CD4-positive, alpha-beta T cell treated with Interleukin-15 for 1 hour (primary cell): ENCODE data around the gene SLC9A7.

Source experiments
- DNase-seq: peaks from one replicate; pipeline ENCODE4 v3.0.0-alpha.2; 2020

Gene SLC9A7

DNA sequence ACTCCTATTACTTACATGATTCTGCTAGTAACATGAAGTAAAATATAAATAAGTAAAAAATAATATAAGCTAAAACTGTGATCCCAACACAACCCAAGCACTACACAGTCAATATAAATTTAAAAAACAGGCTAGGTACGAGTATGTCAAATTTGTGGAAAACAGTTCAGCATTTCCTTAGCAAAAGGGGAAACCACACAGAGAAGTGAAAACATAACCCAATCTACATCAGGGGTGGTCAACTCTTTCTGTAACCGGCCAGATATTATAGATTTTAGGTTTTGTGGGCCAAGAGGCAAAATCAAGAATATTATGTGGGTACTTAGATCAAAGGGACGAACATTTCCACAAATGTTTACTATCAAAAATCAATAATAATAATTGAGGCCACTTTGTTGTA, 115.3 kb downstream of the SLC9A7 start:
- no peak for DNase-seq

DNA sequence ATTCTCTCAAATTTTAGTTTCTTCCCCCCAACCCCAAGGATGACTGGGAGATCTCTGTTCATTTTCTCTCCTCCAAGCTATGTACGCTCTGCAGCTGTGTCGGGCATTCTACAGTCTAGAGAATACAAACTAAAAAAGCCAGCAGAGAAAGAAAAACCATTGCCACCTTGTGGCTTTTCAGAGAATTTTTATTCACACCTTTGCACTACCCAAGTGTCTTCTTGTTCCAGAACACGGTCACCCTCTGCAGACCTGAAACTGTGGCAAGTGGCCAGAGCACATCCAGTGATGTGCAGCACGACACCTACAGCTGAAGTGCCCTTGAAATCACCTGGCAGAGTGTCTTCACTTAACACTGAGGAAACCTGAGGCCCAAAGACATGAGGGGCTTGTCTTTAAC, 116.8 kb downstream of the SLC9A7 start:
- DNase-seq = no peak

DNA sequence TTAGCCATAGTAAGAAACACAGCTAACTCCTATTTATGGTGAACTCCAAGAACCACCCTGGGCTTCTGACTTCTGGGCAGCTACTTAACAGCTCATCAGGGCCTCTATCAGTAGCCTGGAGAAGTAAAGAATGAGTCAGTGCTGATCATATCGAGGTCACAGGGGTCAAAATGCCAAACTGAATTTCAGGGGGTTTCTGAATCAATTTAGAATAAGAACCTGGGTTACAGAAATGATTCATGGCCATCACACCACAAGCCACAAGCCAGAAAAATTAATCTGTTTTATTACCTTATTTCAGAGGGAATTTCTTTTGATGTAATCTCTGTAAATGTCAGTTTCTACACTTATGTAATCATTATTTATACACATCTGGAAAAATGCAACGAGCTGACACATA, 121.0 kb downstream of the SLC9A7 start:
- DNase-seq = no peak

DNA sequence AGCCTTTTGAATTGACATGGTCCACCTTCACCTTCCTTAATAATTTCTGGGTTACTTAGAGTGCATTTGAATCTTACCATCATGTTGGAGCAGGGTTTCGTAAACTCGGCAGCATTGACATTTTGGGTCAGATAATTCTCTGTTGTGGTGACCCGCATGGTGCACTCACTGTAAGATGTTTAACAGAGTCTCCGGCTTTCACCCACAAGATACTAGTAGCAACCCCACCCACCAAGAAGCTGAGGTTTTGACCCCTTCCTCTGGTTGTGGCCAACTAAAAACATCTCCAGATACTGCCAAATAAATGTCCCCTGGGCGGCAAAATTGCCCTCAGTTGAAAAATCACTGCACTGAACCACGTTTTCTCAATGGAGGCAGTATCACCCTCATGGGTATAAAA, 122.7 kb downstream of the SLC9A7 start:
- no peak for DNase-seq

DNA sequence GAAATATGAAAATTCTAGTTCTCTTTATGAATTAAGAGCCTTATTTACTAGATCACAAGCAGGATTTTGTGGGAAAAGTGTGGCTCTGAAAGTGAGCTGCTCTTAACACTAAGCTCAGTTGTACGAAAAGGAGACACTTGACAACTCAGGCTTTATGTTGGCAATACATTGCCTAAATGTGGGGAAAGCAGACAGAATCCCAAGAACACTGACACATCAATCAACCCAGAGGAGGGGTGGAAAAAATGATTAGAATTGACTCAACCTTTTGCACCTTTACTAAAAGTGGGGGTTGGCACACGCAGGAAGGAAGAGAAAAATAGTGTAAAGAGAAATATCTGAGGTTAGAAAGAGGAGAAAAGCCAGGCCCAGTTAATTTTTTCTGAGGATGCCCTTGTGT, 123.7 kb downstream of the SLC9A7 start:
- no peak for DNase-seq

DNA sequence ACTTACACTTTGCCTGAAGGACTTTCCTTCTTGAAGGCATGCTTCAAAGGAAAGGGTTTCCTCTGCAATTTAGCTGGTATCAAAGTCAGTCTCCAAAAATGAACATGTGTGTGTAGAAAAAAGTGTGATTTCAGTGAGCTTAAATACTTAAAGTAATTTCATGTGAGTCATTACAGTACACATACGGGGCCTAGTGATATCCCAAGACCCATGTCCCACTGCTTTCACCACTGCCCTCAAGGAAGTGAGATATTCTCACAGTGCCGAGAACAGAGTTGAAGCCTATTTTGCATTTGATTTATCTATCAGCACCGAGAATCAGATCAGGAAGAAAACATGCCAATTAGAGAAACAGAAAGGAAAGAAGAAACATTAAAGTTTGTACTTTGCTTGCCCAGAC, 124.3 kb downstream of the SLC9A7 start:
- no peak for DNase-seq

DNA sequence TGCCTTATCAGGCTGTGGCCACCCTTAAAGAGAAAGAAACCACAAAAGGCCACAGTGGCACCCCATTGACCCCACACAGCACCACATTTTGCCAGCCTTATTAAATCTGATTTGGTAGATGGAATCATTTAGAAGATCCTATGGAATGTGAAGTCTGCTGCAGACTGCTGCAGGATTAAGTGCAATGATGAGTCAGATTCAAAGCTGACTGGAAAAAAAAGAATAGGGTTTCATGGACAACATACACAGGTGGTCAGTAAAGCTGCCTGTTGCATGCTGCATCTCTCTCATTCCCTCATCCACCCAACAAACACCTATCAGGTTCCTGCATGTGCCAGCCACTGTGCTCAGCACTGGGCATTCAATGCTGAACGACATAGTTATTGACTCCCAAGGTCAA, 128.8 kb downstream of the SLC9A7 start:
- no peak for DNase-seq

DNA sequence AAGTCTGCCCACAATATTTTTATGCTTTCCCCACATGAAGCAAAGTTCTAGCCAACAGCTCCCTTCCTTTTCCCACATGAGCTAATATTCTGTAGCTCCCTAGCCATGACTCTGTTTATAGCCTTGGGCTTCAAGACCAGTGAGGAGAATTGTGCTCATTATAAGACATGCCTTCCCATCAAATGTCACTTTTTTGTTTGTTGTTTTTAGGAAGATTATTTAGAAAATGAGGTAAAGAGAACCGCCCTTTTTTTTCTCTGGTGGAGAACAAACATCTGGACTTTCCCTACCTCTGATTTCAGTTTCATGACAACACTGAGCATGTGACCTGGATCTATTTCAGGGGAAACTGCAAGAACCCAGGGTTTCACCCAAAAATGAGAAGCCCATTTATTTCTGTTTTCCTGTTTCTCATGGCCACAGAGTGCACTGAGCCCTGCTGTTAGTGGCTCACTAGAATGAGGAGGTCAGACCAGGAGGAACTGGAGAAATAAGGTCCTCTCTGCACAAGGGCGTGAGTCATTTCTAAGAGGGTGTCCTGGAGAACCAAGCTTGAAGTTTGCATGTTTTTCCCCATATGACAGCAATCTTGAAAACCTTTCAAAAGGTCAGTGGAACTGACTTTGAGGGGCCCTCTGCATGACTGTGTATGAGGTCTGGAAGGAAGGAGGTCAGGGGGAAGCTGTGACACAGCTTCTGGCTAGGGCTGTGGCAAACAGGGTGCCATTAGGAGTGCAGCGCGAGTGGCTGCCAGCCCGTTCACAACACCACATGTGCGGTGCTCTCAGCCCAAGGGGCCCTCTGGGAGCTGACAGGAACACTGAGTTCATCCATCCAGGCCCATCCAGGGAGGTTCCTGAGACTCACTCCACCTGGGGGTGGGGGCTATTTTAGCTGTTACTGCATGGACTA, 130.2 kb downstream of the SLC9A7 start:
- DNase-seq = peak; percentile 71

DNA sequence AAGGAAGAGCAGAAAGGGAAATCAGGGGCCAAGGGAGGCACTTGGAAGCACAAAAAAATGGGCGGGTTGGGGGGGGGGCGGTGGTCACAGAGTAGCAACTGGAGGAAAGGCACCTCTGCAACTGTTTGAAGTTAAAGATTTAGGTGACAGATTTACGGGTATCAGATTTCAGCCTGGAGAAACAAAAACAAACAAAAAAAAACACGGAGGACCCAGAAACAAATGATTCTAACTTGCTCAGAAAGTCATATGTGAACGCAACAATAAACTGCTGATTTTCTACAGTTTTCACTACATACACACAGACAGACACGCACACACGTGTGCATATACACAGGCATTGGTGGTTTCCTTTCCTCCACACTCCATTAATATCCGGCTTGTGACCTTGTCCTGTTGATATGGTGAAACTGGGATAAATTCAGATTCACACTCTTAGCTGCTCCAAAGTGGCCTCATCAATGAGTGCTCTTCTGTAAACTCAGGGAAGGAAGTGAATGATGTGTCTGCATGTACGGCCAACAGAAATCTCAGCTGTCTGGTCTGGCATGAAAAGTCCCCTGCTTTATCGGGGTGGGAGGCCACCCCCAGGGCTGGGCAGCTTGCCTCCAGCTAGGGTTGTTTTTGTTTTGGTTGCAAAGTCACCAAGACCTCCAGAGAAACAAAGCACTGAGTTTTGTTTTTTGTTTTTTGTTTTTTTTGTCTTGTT, 131.1 kb downstream of the SLC9A7 start:
- DNase-seq = no peak

DNA sequence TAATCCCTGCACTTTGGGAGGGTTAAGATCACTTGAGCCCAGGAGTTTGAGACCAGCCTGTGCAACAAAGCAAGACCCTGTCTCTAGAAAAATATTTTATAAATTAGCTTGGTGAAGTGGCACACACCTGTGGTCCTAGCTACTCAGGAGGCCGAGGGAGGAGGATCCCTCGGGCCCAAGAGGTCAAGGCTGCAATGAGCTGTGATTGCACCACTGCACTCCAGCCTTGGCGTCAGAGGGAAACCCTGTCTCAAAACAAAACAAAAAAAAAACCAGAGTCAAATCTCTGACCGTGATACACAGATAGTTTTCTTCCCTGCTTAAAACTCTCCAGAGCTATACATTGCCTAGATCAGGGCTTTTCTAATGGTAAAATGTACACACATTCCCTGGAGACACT, 131.9 kb downstream of the SLC9A7 start:
- DNase-seq = peak; percentile 24

DNA sequence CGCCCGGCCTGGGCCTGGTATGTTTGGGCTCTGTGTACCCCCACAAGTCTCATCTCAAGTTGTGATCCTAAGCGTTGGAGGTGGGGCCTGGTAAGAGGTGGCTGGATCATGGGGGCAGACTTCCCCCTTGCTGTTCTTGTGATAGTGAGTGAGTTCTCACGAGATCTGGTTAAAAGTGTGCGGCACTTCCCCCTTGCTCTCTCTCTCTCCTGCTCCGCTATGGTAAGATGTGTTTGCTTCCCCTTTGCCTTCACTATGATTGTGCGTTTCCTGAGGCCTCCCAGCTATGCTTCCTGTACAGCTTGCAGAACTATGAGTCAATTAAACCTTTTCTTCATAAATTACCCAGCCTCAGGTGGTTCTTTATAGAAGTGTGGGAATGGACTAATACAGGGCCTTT, 132.4 kb downstream of the SLC9A7 start:
- DNase-seq = peak; percentile 67

DNA sequence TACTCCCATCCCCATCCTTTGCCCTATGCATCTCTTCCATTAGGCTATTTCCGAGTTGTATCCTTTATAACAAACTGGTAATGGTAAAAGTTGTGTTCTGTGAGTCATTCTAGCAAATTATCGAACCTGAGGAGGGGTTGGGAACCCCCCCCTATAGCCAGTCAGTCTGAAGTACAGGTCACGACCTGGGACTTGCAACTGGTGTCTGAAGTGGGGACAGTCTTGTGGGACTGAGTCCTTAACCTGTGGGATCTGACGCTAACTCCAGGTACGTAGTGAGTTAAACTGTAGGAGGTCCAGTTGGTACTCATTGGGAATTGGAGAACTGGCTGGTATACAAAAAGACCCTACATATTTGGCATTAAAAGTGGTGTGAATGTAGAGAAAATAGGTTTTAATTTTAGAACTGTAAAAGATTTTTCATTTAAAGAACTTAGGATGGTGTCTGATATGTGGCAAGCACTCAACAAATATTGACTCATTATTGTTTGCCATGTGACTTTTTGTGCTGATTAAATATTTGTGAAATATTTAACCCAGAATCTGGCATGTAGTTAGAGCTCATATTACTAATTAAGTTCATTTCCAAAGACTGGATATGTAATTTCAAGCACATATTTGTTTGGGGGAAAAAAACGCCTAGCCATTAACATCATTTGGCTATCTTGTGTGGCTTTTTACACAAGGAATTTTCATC, 134.7 kb downstream of the SLC9A7 start:
- DNase-seq = no peak

DNA sequence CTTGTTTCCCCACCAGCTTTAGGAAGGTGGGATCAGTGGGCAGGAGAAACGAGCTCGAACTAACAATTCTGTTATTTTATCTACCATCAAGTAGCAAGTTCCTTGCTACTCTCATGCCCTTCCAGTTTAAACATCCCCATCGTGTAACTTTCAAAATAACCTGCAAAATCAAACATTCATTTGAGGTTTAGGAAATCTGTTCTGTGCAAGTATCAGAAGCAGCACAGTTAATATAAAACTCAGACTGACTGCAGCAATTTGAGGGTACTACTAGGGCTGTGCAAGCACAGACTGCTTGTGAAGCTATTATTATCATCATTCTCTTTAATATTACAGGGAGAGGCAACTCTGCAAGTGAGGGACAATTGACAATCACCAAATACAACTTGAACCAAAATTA, 137.3 kb downstream of the SLC9A7 start:
- no peak for DNase-seq

DNA sequence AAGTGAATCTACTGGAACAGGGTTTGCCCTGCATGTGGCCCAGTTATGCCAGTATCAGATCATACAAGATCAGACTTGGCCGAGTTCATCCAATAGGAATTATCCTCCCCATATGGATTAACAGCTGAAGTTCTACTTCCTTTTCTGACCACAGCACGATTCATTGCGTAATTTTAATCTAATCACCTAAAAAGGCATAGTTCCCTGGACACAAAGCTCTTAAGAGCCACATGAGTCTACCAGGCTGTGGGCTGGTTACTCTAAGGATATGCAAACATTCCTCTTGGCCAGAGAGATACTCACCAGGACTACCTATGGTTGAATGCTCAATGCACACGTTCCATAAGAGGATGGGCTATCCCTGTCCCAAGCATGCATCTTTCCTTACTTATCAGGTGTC, 138.4 kb downstream of the SLC9A7 start:
- no peak for DNase-seq

DNA sequence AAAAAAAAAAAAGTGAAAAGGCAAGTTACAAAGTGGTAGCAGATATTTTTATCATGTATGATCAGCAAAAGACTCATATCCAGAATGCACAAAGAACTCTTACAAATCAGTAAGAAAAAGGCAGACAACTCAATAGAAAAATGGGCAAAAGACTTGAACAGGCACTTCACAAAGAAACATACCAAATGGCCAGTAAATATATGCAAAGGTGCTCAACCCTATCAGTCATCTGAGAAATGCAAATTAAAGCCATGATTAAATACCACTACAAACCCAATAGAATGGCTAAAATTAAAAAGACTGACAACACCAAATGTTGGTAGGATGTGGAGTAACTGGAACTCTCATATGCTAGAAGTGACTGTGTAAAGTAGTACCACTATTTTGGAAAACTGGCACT, 140.0 kb downstream of the SLC9A7 start:
- DNase-seq = no peak

DNA sequence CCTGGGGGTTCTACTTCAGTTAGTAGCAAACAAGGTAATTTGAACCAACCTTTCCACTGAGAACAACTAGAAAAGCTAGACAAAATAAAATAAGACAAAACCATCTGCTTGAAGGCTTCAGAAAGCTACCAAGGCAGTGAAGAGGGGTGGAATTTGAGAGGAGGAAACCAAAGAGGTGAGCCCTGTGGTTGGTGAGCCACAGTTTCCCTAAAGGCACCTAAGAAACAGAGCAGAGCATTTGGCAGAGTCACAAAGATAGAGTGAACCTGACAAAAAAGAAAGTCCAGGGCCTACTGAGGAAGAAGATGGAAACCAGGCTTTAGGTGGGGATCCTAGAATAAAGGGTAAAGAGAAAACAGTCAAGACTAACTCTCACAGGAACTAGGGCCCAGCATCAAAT, 141.0 kb downstream of the SLC9A7 start:
- no peak for DNase-seq

DNA sequence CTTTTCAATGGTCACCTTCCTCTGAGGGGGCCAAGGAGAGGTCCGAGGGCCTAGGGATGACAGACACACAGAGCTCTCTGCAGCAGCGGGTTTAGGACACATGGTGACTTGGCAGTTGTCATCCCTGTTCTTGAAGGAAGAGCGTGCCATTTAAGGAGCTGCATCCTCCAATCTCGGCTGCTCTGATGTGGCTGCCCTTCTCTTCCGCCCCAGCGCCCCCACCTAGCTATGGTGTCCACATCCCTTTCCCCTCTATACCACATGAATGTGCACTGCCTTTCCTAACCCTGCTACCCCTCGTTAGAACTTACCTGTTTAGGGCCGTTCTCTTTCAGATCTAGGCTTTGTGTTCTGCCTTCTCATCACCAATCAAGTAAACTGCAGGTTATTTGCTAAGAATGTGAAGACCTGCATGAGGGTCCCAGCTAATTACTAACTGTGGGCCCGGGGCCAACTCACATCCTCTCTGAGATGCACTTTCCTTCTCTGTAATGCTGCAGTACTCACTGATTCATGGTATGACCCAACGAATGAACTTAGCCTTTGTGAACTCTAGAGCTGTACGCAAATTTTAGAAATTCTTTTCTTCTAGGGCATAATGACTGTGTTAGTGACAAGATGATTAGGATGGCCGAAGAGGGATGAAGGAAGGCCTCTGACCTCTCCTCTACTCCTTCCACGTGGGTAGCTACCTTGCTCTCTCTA, 147.1 kb downstream of the SLC9A7 start:
- DNase-seq = no peak

DNA sequence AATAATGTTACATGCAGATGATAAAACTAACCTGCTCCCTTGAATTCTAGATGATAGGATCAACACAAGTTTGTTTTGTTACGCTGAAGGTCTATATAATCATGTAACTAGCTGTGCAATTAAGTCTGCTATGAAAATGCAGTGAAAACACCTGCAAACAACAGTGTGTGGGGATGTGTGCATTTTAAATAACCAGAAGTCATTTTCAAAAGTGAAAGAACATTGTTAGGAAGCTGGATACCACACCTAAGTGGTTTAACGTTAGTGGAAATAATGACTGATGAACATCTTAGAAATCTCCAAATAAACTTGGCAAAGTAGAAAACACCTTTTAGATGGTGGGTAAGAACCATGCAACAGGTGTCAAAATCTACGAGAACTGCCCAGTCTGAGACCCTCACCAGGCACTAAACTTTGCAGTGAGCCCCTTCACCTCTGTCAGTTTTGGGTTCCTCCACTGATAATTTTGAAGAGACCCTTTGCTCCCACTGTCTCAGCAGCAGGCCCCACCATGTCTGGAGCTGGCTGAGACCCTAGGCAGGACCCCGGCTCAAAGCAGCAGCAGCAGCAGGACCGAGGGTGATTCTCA, 148.8 kb downstream of the SLC9A7 start:
- DNase-seq = no peak

DNA sequence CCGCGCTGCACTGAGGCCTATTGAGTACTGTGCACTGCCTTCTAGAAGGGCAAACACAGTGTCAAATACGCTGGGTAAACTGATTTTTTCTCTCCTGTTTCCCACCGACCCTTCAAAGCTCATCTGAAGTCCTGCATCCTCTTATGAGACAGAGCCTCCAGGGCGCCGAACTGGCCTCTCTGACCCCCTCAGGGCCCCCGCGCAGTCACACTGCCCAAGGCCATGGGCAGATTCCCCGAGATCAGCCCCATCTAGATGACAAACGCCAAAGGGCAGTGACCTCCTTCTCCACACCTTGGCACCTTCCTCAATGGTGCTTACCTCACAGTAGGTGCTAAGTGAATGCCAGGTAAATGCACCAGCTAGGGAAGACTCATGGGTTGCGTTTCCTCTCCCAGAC, 151.0 kb downstream of the SLC9A7 start:
- no peak for DNase-seq

DNA sequence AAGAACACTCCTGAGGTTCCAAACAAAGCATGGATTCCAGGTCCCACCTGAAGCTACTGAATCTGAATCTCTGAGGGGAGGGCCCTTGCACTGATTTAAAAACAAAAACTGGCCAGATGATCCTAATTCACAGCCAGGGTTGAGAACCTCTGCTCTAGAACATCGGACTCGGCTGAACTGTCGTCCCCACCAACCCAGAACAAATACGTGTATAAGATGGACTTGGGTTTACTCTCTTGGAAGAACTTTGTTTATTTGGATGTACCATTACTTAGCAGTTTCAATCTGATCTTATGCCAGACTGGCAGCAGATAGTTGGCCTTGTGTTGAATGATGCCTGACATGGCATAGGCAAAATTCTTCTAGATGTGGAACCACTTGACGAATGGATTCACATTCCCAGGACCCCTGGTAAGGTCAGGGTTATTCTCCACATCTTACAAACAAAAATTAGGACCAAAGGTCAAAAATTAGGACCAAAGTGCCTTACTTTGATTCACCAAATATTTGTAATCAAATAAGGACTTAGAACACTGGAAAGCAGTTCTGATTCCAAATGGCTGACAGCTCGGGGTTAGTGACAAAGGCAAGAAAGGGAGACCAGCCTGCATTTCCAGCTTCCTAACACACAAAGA, 156.3 kb downstream of the SLC9A7 start:
- DNase-seq = no peak

DNA sequence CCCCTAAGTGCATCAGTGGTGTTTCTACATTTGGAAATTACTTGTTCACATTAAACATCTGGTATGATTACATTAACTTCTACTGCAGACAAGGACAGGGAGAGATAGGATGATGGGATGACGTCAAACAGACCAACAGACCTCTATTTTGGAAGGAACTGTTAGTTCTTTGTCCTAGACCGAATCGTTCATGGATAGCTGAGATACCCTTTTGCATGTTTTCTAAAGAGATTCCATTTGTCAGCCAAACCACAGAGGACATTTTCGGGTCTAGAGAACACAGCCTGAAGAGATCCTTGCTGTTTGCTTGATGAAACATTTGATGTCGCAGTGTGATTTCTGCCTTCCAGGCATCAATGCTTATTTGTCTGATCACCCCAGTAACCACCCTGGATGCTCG, 157.6 kb downstream of the SLC9A7 start:
- DNase-seq = no peak

DNA sequence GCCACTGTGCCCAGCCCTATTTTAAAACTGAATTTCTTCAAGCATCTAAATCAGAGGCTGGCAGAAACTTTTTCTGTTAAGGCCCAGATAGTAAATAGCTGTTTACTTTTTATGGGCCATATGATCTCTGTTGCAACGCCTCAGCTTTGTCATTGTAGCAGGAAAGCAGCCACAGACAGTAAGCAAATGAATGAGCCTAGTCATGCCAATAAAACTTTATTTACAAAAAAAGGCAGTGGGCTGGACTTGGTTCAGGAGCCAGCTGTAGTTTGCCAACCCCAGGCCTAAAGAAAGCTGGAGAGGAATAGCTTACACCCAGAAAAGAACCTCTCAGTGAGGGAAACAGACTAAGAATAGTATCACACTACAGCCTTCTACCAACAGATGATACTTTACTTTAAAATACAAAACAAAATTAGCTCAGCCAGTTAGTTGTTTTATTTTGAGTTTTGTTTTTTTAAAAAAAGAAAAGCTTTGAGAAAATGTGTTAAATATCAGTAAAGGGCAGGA, 159.8 kb downstream of the SLC9A7 start:
- DNase-seq = no peak
